KG1 (cell line): ENCODE results near the gene PKP4.

Experiments used
- DNase-seq: peaks from one replicate; lab custom pipeline; 2025; lab: John Stamatoyannopoulos, UW

Gene PKP4

DNA sequence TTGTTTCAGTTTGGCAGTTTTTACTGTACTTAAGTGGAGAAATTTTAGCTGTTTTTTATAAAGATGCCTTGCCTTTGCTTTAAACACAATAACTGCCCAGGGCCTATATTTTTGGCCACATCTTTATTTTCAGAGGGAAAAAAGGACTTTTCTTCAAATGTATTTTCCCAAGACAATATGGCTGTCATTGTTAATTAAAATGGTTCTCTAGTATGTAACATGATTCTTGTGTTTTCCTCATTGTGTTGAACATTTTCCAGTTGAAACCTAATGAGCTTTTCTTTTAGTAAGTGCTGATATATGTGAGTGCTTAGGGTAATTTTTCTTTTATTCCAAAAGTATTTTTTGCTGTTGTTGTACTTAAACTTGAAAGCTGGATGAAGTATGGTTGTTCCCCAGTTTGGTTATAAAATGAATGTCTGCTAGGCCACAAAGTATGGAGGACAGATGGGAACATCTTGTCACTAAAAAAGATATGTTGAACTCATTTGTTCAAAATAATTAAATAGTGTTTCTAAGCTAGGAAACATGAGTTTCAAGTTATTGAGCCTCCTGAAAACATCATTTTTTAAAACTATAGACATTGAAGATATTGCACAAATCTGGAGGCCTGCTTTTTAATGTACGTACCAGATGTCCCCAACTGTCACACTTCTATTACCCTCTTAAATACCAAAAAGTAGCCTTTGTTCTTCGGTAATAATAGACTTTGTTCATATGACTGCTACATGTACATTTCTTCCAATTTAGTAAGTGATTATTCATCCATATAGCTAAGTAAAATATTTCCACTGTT, 190.9 kb downstream of the PKP4 start:
- no peak for DNase-seq

GRCh38 chr2:158649846-158650245, 193.1 kb downstream of the PKP4 start:
- DNase-seq, result no peak

- no peak for DNase-seq
These were observed 194.1 kb downstream of the PKP4 start for GRCh38 chr2:158650646-158651357.

GRCh38 chr2:158651358-158652057, 194.8 kb downstream of the PKP4 start:
- DNase-seq, result no peak

GRCh38 chr2:158655628-158656027, 198.9 kb downstream of the PKP4 start:
- DNase-seq, result no peak

- DNase-seq, result no peak
These were observed 199.9 kb downstream of the PKP4 start for GRCh38 chr2:158656492-158657229.

DNA sequence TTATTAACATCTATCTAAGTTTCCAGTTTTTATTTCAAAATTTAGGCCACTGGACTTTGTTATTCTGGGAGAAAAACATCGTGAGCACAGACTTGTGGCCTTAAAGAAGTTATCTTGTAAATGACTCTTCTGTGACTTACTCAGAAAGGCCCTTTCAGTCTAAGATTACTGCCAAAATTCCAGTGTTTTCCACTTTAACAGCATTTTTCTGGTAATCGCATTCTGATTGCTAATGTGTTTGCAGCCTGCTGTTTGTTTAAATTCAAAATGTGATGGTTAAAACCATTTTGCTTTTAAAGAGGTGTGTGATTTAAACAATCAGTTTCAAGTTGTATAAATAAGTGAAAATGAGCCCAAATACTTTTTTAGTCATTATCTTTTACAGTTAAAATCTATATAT, 201.6 kb downstream of the PKP4 start:
- no peak for DNase-seq

DNA sequence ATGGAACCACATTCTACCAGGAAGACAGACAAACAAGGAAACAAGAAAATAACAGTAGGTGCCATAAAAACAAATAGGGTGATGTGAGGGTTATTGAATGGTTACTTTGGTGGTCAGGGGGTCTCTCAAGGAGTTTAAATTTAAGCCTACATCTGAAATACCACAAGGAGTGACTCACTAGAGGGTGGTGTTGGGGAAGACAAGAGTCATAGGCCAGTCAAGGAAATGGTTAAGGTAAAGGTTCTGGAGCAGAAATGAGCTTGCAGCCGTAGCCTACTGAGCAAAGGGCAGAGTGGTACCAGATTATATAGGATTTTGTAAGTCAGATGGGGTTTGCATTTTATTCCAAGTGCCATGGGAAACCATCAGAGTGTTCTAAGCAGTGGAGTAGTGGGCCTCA, 202.7 kb downstream of the PKP4 start:
- DNase-seq, result no peak

GRCh38 chr2:158661231-158661630, 204.5 kb downstream of the PKP4 start:
- no peak for DNase-seq

- no peak for DNase-seq
These were observed 205.7 kb downstream of the PKP4 start for GRCh38 chr2:158662421-158662820.

DNA sequence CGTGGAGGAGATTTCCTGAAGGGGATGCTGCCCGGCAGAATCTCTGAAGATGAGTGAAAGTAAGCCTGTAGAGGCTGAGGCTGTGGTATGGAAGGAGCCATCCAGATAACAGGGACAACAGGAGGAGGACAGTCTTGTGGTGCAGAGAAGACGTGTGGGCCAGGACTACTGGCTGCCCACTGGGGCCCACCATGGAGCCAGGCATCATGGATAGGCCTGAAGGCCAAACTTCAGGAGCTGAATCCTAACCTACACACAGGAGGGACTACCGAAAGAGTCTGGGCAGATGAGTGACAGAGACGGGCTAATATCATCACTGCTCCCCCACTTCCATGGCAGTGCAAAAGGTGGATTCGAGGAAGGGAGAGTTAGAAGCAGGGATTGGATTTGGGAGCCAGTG, 207.0 kb downstream of the PKP4 start:
- no peak for DNase-seq

DNA sequence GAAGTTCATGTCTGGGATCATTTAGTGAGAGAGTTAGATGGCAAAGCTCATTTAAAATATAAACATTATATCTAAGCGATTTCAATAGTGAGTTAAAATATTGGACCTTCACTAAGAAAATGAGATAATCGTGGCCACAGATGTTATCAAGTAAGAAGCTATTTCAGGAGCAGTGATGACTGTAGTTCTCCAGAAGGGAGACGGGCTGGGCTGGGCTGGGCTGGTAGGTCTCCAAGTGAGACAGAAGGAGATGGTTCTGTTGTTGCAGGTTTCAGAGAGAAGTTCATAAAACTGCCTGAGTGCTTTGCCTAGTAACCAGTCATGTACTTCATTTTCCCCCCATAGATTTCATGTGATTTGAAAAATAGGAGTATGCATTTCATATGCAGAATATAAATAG, 208.2 kb downstream of the PKP4 start:
- DNase-seq, result no peak

- DNase-seq, result no peak
These were observed 209.0 kb downstream of the PKP4 start for GRCh38 chr2:158665536-158666302.

GRCh38 chr2:158666969-158667368, 210.2 kb downstream of the PKP4 start:
- no peak for DNase-seq

- no peak for DNase-seq
These were observed 210.8 kb downstream of the PKP4 start for GRCh38 chr2:158667586-158667985.

- no peak for DNase-seq
These were observed 211.4 kb downstream of the PKP4 start for GRCh38 chr2:158668001-158668765.

GRCh38 chr2:158670292-158670691, 213.5 kb downstream of the PKP4 start:
- DNase-seq, result no peak

DNA sequence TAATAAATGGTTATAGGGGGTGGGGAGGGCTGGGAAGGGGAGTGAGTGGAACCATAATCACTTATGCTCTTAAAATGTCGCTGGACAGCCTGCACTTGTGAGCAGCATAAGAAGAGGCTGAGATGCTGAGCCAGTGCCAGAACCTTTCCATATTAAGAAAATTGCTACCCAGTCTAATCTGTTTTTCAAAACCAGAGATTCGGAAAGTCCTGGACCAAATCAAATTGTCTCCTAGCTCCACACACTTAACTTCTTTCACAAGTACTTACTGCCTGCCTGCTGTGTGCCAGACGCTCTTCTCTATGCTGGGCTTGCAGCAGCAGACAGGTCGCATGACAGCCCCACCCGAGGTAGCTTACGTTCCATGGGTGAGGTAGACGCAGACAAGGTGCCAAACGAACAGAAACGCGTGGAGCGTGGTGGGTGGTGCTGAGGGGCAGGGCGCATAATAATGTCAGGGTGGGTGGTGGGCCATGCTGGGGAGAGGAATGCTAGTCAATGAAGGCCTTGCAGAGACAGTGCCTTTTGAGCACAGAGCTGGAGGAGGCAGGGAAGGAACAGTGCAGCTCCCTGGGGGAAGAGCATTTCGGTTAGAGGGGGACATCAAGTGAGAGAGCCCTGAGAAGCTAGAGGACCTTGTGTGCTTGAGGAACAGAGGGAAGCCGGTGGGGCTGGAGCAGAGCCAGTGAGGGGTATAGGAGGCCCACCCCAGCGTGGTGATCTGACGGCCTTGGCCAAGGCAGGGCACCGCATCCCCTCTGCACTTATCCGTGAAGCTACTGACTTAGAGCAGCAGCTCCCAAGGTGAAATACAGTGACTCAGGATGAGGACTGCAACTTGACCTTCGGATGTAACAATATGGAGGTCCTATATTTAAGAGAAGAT, 214.9 kb downstream of the PKP4 start:
- no peak for DNase-seq

GRCh38 chr2:158676295-158676694, 219.5 kb downstream of the PKP4 start:
- no peak for DNase-seq

DNA sequence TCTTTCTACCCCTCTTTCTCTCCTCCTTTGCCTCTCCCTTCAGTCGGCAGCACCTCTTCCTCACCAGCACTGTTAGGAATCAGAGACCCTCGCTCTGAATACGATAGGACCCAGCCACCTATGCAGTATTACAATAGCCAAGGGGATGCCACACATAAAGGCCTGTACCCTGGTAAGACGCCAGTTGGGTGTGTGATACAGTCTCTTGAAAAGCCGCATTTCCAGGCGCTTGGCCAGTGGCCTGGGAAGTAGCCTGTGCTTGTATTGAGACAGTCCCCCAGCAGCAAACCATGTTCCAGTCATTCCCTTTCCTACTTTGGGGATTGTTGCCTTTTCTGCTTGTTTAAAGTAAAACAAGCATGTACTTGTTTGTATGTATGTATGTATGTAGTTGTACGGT, 219.9 kb downstream of the PKP4 start:
- no peak for DNase-seq
